Activated CD4-positive, alpha-beta T cell treated with anti-CD3 and anti-CD28 coated beads for 24 hours (primary cell): Measurements from ENCODE around the gene ALAS2.
"Not testable (repeated sequence)": the region's sequence is repeated elsewhere in the genome, so short reads cannot be mapped to it uniquely, and the experiment has no call there.

ENCODE experiments used
- DNase-seq, 2 donors: peaks; one replicate each; pipeline ENCODE4 v3.0.0-alpha.2; 2020; ENCODE audit warnings: low read depth in 2 of 2

ALAS2 gene

DNA sequence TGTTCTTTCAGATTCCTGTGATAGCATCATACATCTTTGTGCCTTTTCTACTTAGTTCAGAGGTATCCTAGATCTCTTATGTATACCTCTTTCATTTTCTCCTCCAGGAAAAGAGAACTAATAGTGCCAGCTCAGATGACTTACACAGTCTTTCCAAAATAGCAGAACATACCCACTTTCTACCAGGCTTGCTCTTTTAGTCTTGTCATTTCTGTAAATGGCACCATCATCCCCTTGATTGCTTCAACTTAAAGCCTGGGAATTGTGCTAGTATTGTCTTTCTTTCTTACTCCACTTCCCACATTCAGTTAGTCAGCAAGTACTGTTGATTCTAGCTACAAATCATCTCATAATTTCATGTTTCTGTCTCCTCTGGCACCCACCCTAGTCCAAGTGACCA, 25.5 kb downstream of the ALAS2 start:
- DNase-seq: no peak

DNA sequence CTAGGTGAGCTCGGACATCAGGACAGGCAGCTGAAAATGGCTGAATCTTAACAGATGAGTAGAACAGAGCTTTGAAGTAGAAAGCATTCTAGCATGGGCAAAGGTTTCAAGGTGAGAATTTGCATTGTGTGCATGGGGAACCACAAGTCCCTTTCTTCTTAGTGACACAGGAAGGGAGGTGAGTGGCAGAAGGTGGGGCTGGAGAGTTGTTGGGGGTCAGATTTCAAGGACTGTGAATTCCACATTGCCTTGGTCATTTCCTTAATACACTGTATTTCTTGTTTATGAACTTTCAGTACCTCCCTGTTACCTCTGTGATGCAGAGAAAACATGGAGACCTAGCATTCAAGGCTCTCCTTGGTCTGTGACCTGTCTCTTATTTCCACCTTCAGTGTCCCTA, 26.5 kb downstream of the ALAS2 start:
- DNase-seq: no peak

DNA sequence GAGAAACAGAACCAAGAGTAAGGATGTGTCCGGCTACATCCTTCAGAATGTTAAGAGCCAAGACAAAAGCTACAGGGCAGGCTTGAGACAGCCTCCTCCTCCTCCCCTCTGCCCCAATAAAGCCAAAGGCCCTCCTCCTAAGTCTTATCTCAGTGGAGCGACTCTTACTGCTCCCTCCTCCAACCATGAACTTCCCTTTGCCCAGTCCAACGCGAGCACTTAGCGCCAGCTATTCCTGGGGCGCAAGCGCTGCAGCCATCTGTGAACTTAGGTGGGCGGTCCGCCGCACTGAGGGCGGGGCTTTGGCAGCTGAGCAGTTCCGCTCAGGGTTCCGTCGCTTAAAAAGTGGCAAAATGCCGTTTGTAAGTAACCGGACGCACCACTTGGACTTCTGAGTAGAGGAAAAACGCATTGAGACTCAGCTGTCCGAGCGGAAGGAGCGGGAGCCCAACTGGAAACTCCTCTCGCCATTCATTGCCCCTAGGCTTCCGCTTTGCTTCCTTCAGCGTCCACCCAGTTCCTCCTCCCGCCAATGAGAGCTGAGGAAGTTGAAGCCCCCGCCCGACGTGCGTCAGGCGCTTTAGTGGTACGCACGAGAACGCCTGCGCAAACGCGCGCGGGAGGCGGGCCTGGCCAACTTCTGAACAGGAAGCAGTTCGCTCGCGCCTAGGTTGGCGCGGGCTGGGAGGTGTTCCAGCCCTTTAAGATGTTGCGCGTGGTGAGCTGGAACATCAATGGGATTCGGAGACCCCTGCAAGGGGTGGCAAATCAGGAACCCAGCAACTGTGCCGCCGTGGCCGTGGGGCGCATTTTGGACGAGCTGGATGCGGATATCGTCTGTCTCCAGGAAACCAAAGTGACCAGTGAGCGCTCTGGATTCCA, 30.8 kb downstream of the ALAS2 start, which contains the start of gene APEX2:
APEX2 (plus strand) TSS at position 647 of the 882 bp plus-strand sequence; CDS start at position 707, 60 bp downstream.
- peak; percentile 72 to 74 for DNase-seq

DNA sequence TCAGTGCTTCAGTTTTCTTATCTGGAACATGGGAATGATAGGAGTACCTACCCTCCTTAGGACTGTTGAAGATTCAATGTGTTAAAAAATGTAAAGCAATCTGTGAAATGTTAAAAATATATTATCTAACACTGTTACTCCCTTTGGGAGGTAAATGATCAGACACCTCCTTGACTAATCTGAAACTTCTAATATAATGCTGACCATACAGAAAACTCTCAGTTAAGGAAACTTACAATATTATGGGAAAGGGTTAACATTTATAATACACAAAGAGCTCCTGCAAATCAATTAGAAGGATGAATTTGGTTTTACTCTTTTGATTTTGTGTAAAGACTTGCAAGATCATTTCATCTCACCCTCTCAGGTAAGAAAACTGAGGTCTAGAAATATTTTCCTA, 35.2 kb downstream of the ALAS2 start:
- DNase-seq: no peak

DNA sequence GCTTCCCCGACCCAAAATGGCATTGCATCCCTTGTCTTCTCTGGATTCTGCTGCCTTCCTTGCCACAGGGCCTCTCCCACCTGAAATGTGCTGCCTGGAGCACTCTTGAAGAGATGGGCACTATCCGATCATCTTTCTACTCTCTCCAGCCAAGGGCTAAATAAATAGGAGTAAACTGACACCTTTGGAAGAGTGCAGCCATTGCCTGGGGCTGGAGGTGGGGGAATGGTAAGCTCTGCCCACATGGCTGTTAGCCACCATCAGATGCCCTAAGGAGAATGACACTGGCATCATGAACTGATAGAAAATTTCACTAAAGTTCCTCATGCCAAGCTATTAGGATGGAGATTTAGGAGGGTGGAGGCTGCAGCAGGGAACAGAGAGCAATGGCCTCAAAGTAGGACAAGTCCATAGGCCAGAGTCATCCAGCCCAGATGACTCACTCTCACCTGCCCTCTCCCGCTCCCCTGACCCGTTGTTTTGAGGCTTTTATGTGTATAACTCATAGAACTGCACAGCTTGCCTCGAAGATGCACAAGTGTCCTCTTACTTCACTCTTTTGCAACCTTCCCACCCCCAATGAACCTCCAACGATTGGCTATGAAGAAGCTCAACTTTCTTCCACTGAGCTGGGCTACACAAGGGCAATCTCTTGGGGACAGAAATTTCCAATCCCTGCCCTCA, 36.0 kb downstream of the ALAS2 start:
- no peak for DNase-seq

DNA sequence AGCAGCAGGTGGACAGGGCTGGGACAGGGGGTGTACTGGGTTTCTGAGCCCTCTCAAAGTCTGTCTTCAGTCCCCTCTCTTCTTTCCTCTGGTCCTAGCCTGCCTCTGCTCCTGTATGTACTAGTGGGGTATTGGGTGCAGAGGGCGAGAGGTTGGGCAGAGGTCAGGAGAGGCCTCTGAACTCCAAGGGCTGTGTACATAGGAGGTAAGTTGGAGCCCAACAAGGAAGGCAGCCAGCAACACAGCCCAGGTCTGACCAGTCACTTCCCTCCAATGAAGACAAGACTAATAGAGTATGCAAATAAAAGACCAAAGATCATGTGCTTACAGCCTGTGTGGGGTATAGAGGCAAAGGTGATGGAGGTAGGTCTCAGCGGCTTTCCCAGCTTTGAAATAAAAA, 36.7 kb downstream of the ALAS2 start, which contains the start of gene PFKFB1:
PFKFB1 (minus strand) TSS at position 90 of the 400 bp plus-strand sequence. CDS start 181 bp downstream, outside the sequence.
- DNase-seq: no peak

DNA sequence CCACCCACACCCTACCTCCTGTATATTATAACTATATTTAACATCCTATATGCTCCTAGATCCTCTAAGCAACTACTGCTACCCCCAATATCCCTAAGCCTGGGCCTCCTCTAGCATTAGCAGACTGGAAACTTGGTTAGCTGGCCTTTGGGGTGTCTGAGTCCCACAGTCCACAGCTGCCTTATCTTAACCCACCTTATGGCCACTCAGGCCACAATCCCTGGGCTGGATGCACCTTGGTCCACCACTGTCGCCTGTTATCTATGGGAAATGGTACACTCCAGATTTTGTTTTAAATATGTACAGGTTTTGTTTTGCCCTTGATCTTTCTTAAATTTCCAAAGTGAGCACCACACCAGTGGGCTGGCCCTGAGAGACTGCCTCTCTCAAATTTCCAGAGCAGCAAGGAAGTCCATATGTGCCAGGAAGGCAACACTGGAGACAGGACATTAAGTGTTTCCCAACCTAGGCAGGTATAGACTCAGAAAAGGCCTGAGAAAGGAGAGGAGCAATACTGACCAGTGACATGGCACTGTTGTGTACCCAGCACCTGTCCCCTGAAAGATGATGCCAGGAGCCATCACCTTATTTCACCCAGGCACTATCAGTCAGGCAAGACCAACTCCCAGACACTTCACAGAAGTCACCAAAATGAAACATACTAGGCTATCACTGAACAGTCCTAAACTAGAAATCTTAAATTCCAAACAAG, 37.7 kb downstream of the ALAS2 start:
- DNase-seq: no peak

DNA sequence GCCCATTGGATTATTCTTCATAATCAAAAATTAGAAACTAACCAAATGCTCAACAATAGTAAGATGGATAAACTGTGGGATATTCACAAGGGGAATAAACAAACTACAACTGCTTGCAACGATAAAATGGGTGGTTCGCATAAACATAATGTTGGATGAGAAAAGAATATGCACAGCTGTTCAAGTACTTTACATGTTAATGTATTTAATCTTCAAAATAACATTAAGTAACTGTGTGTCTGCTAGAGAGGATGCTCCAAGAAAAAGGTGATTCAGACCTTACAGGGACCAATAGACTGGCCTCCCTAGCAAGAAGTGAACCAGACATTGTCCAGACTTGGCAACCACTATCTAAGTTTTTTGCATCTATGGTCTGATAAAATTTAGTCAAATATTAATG, 39.1 kb downstream of the ALAS2 start:
- DNase-seq: no peak

DNA sequence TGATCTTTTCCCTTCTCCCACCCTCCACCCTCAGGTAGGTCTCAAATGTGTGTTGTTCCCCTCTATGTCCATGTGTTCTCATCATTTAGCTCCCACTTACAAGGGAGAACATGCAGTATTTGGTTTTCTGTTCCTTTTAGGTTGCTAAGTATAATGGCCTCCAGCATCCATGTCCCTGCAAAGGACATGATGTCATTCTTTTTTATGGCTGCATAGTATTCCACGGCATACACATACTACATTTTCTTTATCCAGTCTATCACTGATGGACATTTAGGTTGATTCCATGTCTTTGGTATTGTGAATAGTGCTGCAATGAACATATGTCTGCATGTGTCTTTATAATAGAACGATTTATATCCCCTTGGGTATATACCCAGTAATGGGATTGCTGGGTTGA, 47.5 kb downstream of the ALAS2 start:
- not testable (repeated sequence) for DNase-seq

DNA sequence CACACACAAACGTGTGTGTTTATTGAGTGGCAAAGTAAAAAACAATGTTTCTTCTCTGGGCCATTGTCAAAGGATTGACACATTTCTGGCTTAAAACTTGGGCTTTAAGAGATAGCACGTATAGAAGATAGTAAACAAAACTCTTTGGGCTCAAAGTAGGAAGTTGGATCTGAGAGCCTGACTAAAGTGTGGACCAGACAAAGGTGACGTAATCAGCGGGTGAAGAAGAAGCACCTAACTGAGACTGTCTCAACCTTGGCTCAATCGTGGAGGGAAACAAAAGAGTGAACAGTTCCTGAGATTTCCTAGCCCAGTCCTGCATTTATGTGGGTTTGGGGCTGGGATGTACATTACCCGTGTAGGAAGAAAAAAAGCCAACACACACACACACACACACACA, 50.4 kb downstream of the ALAS2 start:
- no peak for DNase-seq

DNA sequence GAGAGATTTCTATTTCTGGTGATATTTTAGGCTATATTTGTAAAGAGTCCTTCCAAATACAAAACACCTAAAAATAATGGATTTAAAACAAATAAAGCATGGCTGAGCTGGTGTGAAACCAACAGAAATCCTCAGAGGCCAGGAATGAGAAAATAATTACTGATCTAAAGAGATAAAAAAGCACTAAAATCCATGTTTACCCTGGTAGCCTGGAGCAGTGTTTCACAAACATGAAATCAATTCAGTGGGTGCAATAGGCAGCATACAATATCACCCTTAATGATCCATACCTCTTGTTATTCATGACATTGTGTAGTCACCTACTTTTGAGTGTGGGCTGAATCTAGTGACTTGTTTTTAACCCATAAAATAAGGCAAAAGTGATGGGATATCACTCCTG, 51.3 kb downstream of the ALAS2 start:
- DNase-seq: no peak

DNA sequence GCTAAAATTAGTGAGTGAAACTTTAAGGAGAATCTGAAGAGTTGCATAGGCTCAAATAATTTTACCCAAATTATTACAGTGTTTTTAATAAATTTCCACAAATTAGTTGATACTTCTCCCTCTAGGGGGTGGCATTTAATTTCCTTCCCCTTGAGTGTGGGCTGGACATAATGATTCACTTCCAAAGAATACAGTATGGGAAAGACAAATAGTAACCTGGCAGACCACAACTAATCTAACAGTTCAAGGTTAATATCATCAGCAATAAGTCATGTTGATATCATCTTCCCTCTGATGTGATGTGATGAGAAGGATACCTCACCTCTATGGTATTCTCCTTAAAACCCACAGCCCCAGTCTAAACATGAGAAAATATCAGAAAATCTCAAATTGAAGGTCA, 52.3 kb downstream of the ALAS2 start:
- no peak for DNase-seq

DNA sequence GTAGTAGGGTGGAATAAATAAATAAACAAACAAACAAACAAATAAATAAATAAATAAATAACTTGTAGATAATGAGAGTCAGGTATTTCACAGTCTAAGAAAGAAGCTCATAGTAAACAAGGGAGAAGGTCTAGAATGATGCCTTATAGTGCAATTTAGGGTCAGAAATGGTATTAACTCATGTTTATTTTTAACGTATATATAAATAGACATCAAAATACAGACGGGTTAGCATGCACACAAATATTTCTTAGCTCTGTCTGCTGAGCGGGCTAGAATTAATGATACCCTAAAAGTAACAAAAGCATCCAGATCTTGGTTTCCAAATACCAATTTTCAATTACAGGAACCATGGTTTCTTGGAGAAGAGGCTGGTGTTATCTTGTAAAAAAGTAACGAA, 53.4 kb downstream of the ALAS2 start:
- no peak for DNase-seq

DNA sequence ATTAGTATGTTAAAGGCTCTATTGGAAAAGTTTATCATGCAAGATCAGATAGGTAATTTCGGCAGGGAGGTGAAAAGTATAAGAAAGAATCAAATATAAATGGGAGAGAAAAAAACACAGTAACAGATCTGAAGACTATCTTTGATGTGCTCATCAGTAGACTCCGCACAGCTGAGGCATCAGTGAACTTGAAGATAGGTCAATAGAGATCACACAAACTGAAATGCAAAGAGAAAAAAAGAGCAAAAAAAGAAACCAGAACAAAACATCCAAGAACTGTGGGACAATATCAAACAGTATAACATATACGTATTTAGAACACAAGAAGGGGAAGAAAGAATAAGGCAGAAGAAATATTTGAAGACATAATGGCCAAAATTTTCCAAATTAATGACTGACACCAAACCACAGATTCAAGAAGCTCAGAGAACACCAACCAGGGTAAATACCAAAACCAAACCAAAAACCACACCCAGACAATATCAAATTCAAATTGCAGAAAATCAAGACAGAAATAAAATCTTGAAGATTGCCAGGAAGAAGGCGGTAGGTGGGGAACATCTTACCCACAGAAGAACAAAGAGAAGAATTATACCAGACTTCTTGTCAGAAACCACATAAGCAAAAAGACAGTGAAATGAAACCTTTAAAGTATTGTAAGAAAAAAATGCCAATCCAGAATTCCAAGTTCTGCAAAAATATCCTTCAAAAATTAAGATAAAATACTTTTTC, 65.8 kb downstream of the ALAS2 start:
- no peak for DNase-seq

DNA sequence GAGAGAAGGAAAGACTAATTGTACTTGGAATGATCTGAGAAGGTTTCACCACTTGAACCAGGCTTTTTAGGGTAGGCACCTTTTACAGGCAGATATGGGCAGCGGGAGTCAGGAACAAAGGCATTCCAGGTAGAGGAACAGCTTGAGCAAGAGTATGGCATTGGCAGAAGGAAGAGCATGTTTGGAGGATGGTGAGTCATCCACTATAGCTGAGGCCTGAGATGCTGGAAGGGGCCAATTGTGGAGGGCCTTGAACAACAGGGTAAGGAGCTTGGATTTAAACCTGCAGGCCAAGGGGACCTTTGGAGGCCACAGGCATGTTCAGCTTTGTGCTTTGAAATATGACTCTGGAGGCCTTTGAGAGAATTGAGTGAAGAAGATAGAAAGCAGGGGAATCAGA, 69.0 kb downstream of the ALAS2 start:
- no peak for DNase-seq
